Measurements from ENCODE around the gene TTBK1.

TTBK1 gene

DNA sequence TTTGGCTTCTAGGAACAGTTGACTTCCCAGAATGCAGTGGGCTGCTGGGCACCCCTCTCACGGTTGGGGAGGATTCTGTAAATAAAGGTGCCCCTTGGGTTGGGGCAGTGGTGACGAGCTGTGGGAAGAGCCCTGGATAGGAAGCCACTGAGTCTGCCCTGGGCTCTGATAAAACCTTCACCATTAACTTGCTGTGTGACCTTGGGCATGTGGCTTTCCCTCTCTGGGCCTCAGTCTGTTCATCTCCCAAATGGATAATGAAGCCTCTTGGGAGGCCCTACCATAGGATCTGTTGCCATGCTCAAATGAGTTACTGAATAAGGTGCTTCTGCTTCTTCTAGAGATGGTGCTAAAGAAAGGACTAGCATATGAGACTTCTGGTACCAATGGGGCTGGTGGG, 61.6 kb downstream of the TTBK1 start:
- no peak for DNase-seq

DNA sequence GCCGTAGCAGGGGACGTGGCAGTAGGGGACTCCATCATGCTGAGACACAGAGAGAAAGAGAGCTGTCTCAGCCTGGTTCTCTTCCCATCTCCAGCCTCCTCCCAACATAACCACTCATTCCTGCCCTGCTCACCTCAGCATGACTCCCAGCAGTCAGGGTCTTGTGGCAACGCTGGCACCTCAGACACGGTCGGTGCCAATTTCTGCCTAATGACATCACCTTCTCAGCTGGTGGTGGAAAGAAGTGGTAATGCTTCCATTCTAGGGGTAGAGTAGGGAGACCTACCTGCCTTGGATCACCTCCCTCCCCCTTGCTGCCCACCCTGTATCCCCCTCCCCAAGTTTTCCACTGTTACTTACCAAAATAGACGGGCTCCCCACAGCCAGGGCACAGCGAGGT, 62.8 kb downstream of the TTBK1 start:
- DNase-seq = no peak

- DNase-seq = no peak
Measured at GRCh38 chr6:43307451-43308100, 64.3 kb downstream of the TTBK1 start.

DNA sequence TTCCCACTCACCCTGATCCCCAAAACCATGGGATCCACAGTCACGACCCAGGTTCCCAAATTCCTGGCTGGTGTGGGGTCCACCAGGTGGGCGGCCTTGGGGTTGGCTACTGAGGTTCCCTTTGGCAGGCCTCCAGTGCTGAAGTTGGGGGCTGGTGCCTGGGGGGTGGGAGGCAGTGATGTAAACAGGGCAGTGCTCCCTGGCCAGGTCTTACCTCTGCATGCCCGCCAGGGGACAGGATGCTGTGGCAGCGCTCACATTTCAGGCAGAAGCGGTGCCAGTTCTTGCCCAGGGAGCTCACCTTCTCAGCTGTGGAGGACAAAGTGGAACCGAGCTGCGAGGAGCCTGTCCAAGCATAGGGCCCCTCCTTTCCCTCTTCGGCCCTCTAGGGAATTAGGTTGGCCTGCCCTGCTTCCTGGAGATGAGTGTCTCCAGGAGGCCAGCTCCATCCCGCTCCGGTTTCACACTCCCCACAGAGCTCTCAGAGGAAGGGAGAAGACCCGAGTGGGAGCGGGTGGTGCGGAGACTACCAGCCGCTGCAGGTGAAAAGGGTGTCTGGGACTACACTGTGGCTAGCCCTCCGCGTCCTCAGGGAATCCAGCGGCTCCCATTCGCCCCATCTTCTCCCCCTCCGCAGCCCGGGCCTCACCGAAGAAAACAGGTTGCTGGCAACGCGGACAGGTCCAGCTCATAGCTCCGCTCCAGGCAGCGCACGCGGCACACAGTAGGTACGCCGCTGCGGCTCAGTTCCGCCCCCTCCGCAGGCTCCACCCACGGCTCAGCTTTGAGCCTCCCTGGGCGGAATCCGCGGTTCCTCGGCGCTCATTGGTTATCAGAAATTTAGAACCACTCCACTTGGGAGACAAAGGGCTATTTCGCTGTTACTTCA, 65.1 kb downstream of the TTBK1 start, which contains the start of gene CRIP3:
Gene CRIP3, minus strand, starts transcription at position 726 of the 889 bp plus-strand sequence. Its CDS starts 34 bp downstream, at position 692.
- no peak for DNase-seq

DNA sequence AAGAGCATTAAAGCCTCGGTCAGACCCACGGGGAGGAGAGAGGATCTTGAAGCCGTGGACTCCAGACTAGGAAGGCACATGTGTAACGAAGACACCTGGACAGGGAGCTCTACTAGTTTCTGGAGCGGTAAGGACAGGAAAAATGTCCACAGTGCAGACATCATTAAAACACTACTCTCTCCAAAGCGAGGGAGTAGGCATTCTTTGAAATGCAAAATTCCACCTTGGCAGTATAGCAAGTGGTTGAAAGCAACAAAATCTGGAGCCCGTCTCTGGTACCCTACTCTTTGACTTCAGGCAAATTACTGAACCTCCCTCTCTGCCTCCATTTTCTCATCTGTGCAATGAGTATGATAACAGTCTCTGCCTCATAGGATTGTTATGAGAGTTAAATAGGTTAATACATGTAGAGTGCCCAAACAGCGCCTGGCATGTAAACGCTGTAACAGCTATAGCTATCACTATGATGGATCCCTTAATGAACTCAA, 65.8 kb downstream of the TTBK1 start:
- DNase-seq = no peak

- no peak for DNase-seq
Measured at GRCh38 chr6:43310134-43310533, 66.9 kb downstream of the TTBK1 start.

DNA sequence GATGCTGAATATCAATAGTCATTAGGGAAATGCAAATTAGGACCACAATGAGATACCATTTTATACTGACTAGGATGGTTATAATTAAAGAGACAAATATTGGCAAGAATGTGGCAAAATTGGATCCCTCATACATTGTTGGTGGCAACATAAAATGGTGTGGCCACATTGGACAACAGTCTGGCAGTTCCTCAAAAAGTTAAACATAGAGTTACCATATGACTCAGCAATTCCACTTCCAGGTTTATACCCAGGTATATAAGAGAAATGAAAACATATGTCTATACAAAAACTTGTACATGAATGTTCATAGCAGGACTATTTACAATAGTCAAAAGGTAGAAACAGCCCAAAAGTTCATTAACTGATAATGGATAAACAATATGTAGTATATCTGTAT, 67.3 kb downstream of the TTBK1 start:
- DNase-seq = no peak

DNA sequence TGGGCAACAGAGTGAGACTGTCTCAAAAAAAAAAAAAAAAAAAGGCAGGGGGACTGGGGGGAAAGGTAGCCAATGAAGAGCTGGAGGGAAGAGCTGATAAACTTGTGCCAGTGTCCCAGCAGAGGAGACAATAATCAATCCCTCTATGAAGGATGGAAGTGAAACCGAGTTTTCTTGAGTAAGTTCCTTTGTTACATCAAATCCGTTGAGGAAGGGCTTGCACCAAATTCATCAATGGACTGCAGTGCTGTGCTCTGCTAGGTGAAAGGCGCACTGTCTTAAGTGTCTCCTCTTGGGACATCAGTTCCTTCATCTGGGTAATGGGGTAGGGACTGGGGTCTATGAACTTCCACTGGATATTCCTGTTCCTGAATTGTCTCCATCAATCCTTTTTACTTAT, 68.4 kb downstream of the TTBK1 start:
- no peak for DNase-seq

DNA sequence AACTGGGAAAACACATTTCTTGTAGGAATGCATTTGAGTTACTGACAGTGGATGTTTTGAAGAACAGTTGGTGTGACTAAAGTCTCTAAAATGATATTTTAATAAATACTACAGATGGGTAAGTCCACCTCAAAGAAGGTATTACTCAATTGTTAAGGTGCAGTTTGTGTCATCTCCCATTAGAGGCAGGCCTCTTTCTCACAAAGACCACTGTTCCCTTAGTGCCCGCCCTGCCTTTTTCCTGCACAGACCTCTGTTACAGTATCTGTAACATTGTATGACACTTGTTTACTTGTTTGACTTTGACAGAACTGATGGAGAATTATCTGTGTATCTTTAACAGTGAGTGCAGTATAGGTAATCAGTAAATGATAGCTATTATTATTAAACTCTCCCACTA, 70.5 kb downstream of the TTBK1 start:
- no peak for DNase-seq

- DNase-seq = no peak
Measured at GRCh38 chr6:43318011-43318410, 74.7 kb downstream of the TTBK1 start.

- DNase-seq = no peak
Measured at GRCh38 chr6:43325876-43326275, 82.6 kb downstream of the TTBK1 start.

DNA sequence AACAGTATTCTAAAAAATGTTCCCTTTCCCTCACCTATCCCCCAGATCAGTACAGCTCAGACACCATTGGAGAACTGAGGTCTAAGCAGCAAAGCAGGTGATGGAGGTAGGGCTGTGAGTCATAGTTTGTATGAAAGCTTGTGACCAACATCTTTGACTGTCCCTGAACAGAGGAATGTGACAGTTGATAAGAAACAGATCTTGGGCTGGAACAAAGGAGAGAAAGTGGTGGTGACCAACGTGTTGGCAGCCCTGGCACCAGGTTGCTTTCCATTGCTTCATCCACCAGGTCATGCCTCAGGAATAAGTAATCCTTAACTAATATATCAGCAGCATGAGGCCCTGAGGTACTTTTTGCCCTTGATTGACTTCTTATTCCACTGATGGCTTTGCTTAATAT, 85.2 kb downstream of the TTBK1 start:
- DNase-seq = no peak

DNA sequence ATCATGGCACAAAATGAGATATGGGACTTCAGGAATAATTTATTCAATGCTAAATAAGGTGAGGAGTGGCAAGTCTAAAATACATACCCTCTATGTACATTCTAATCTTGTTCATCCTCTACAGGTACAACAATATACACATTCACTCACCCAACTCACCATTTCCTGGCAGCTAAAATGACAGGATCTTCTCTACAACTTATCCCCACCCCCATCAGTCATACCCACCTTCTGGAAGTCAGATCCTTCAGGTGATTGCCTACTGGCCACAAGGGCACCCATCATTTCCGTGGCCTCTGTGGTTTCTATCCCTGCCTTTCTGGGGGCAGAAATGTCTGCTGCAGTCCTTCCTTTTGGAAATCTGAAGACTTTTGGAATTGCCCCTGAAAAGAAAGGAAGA, 88.2 kb downstream of the TTBK1 start:
- no peak for DNase-seq

GRCh38 chr6:43331891-43332290, 88.6 kb downstream of the TTBK1 start:
- DNase-seq = no peak

DNA sequence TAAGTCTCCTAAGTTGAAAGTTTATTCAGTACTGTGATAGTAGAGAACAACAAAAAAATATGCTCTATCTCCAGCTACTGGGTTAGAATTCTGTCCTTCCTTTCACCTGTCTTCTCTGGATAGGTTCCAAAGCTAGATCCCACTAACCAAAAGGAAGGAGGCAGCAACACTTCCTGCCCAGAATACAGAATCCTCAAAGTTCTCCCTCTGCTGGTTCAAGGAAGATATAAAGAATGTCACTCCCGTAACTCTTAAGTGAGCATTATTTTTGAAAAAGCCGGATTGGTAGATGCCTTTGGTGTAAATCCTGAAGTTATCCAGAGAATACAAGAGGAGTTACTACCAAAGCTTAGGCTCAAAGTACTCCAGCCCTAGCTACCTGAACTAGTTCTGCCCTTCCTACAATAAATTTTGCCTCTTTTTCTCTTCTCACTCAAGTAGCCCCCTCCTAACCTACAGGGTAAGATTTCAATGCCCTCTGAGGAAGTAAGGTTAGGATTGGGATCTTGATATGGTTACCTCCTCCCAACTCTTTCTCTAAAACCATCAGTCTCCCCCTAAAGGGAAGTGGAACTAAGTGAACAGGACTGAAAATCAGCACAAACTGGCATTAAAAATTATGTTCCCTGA, 91.3 kb downstream of the TTBK1 start:
- peak in 1 of 14 donors; percentile 2 for DNase-seq

DNA sequence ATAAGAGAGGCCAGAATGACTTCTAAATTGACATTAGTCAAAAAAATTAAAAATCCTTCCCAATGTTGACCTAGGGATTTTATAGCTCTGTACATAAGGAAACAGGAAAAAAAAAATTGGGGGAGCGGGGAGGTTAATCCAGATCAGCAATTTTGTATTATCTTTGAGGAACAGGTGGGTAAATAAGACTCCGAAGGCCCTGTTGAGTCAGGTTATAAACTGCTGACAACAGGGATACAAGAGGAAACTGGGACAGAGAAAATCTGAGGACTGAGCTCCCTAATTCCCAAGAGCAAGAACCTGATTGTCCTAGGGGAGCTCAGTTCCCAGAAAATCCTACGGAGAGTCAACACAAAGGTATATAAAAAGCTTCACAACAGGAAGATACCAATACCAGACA, 92.2 kb downstream of the TTBK1 start:
- DNase-seq = no peak

GRCh38 chr6:43336382-43336781, 93.1 kb downstream of the TTBK1 start:
- no peak for DNase-seq

Measured in C1 segment of cervical spinal cord (tissue), 14 donors.